ENCODE data around the gene DAPL1. TPM values are rescaled to one million over a fixed set of nuclear protein-coding genes. Genes with fewer than 3 reads are reported as not detected.
A peak's percentile ranks its signal among the peaks of the same experiment; 100 is the strongest.

DAPL1 gene
- total and polyA plus RNA-seq, 5 donors = not detected

DNA sequence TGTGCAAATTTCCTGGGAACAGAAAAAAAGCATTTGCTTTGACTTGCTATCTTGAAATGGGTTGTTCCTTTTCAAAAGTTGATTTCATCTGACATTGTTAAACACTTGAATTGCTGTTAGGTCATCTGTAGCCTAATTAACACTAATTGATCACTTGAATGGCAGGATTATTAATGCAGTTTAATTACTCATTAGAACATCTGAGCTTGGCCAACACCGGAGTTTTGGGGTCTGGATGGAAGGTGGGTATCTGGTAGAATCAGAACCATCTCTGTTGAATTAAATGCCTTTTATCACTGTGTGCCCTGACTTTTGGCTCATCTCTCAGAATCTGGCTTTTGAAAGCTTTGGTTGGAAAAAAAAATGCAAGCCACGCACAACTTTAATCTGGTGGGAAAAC lies 8.4 kb downstream of the DAPL1 start:
- ATAC-seq = no peak
- H3K27ac ChIP-seq (ENCODE audit: low read length) = no peak overlapping the region
- 75% methylated on average over 2 of the region's 2 CpGs for WGBS

DNA sequence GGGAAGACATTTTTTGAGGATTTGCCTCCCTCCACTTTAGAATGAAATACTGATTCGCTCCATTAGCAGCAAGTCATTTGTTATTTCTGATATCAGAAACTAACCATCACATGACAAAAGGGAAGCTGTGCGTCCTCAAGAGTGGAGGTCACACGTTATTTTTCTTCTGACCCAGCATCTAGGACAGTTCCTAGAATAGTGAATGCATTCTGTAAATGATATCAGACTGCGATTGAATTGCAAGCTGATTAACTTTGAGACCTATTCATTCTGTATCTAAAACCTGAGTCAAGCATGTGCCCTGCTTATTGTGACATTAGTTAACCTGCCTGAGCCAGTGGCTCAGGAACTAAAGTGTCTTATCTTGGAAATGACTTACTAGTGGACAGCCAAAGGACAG lies 10.1 kb downstream of the DAPL1 start:
- H3K27ac ChIP-seq (ENCODE audit: low read length) = no peak overlapping the region
- no peak for DNase-seq
- H3K4me1 ChIP-seq (ENCODE audit: control insufficient read depth, insufficient read depth, low read length) = no peaks in the 10 kb centered on the region
- ATAC-seq = no peak
- intact Hi-C loops (cut with DNase I) = no loop called here
- H3K27me3 ChIP-seq (ENCODE audit: control insufficient read depth, insufficient read depth) = no peaks in the 10 kb centered on the region
- 65% methylated on average over 4 of the region's 4 CpGs for WGBS
- no peaks in the 10 kb centered on the region for H3K9me3 ChIP-seq (ENCODE audit: control insufficient read depth, low read length)
- H3K4me3 ChIP-seq (ENCODE audit: low read length) = no peak overlapping the region

More for the DNA sequence above, 8.4 kb downstream of the DAPL1 start:
- intact Hi-C loops (cut with DNase I) = no loop called here
- H3K4me3 ChIP-seq (ENCODE audit: low read length) = no peak overlapping the region
- H3K4me1 ChIP-seq (ENCODE audit: control insufficient read depth, insufficient read depth, low read length) = no peaks in the 10 kb centered on the region
- H3K27me3 ChIP-seq (ENCODE audit: control insufficient read depth, insufficient read depth) = no peaks in the 10 kb centered on the region
- no peaks in the 10 kb centered on the region for H3K9me3 ChIP-seq (ENCODE audit: control insufficient read depth, low read length)
- no peak for DNase-seq

DNA sequence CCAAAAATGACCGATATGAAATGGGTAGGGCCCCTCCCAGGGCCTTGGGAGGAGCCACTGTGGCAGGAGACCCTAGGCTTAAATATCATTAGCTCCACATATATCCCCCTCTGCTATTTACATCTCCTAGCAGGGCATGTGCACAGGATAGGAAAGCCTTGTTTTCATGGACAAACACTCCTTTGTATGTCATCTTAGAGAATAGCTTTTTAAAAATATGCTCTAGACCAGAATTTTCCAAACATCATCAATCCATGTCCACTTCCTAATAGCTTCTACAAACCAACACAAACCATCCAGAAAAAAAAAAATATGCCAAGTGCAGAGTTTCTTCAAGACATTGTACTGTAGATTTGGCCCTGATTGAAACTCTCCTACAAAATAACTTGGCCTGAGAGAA lies 10.8 kb downstream of the DAPL1 start:
- Histone ChIP-seq H3K9me3 (ENCODE audit: control insufficient read depth, low read length) (no peaks in the 10 kb centered on the region), H3K27me3 (ENCODE audit: control insufficient read depth, insufficient read depth) (no peaks in the 10 kb centered on the region), H3K4me1 (ENCODE audit: control insufficient read depth, insufficient read depth, low read length) (peaks cover 2% of the 10 kb centered on the region), H3K27ac (ENCODE audit: low read length) (no peak overlapping the region), H3K4me3 (ENCODE audit: low read length) (no peak overlapping the region)
- intact Hi-C loops (cut with DNase I) = no loop called here
- DNase-seq = no peak
- no peak for ATAC-seq
- WGBS = 75% methylated on average over 1 of the region's 1 CpG

DNA sequence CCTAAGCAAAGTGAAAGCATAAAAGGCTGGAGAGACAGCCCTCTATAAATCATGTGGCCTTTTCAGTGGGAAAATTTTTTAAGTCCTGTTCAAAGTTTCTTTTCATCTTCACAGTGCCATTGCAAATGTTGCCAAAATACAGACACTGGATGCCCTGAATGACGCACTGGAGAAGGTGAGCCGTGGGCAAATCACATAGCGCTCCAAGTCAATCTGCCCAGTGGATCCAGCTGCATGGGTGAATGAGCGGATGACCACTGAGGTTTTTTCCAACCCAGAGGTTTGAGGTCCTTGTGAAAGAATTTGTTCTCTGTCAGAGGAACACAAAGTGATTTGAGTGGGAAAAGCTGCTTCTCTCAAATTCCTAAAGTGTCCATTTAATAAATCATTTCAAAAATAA lies 11.8 kb downstream of the DAPL1 start:
- Histone ChIP-seq H3K27ac (ENCODE audit: low read length) (no peak overlapping the region), H3K4me1 (ENCODE audit: control insufficient read depth, insufficient read depth, low read length) (peaks cover 2% of the 10 kb centered on the region), H3K27me3 (ENCODE audit: control insufficient read depth, insufficient read depth) (no peaks in the 10 kb centered on the region), H3K9me3 (ENCODE audit: control insufficient read depth, low read length) (no peaks in the 10 kb centered on the region), H3K4me3 (ENCODE audit: low read length) (no peak overlapping the region)
- DNase-seq (no peak), ATAC-seq (no peak)
- 98% methylated on average over 4 of the region's 4 CpGs for WGBS
- intact Hi-C loops (cut with DNase I) = no loop called here

DNA sequence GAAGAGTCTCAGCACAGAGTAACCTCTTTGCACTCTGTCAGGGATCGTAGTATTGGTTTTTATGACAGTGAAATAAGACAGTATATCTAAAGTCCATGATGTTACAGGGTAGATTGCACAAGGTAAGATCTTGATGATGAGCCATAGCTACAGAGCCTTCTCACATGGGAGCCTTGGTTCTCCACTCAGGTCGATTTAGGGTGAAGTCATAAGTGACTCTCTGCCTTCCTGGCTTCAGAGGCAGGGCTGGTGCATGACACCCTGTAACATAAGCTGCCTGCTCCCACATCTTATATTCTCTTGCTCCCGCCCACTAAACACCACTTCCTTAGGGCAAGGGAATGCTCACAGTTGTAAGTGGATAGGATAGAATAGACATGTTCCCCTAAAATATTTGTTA lies 13.3 kb downstream of the DAPL1 start:
- intact Hi-C loops (cut with DNase I) = no loop called here
- DNase-seq (no peak), ATAC-seq (no peak)
- Histone ChIP-seq H3K9me3 (ENCODE audit: control insufficient read depth, low read length) (no peaks in the 10 kb centered on the region), H3K27ac (ENCODE audit: low read length) (no peak overlapping the region), H3K27me3 (ENCODE audit: control insufficient read depth, insufficient read depth) (no peaks in the 10 kb centered on the region), H3K4me1 (ENCODE audit: control insufficient read depth, insufficient read depth, low read length) (peaks cover 2% of the 10 kb centered on the region), H3K4me3 (ENCODE audit: low read length) (no peak overlapping the region)
- 97% methylated on average over 3 of the region's 3 CpGs for WGBS

DNA sequence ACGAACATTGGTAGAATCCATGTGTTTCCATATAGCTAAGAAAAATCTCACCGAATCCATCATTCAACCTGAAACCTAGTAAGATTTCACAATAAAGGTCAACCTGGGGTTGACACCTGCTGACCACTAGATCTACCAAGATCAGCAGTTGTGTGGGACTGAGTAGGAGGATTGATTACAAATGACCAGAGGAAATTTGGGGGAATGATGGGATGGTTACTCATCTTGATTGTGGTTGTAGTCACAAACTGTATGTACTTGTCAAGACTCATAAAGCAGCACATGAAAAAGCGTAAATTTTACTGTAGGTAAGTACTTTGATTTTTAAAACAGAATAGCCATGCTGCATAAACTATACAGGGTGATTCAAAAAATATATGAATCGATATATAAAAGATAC lies 14.7 kb downstream of the DAPL1 start:
- DNase-seq = no peak
- WGBS = 69% methylated on average over 4 of the region's 4 CpGs
- H3K4me3 ChIP-seq (ENCODE audit: low read length) = no peak overlapping the region
- no peaks in the 10 kb centered on the region for H3K9me3 ChIP-seq (ENCODE audit: control insufficient read depth, low read length)
- intact Hi-C loops (cut with DNase I) = no loop called here
- H3K27ac ChIP-seq (ENCODE audit: low read length) = no peak overlapping the region
- H3K4me1 ChIP-seq (ENCODE audit: control insufficient read depth, insufficient read depth, low read length) = peaks cover 2% of the 10 kb centered on the region
- no peaks in the 10 kb centered on the region for H3K27me3 ChIP-seq (ENCODE audit: control insufficient read depth, insufficient read depth)
- no peak for ATAC-seq

DNA sequence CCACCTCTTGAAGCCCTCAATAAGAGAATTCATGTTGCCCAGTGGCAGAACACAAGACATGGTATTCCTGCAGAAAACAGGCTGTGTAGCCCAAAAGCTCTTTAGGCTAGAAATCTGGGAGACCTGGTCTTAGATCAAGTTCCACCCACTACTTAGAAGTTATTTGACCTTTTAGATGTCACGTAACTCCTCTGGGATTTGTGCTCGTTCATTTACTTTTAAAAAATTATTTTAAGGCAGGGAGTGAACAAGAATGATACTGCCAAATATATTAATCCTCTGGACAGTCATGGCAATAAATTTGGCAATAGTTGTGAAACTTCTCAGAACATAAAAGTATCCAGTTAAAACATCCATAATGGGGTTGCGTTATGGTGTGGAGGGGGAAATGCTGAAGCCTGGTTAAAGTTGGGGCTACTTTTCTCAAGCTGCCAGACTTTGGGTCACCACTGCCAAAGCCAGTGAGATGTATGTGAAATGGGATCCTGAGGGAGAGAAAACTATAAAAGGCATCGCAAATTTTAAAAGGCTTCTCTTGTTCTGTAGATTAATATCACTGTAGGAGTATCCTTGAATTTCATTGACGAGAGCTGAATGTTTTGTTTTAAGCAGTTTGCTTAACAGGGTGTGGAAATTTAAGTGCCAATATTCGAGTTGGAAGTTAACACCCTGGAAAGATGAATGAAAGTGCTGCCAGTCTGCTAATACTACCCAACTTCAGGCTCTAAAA lies 15.8 kb downstream of the DAPL1 start:
- H3K4me3 ChIP-seq (ENCODE audit: low read length) = no peak overlapping the region
- H3K27me3 ChIP-seq (ENCODE audit: control insufficient read depth, insufficient read depth) = no peaks in the 10 kb centered on the region
- peaks cover 2% of the 10 kb centered on the region for H3K4me1 ChIP-seq (ENCODE audit: control insufficient read depth, insufficient read depth, low read length)
- H3K9me3 ChIP-seq (ENCODE audit: control insufficient read depth, low read length) = no peaks in the 10 kb centered on the region
- H3K27ac ChIP-seq (ENCODE audit: low read length) = no peak overlapping the region
- WGBS = 61% methylated on average over 6 of the region's 6 CpGs
- ATAC-seq = no peak
- intact Hi-C loops (cut with DNase I) = no loop called here
- DNase-seq = no peak

DNA sequence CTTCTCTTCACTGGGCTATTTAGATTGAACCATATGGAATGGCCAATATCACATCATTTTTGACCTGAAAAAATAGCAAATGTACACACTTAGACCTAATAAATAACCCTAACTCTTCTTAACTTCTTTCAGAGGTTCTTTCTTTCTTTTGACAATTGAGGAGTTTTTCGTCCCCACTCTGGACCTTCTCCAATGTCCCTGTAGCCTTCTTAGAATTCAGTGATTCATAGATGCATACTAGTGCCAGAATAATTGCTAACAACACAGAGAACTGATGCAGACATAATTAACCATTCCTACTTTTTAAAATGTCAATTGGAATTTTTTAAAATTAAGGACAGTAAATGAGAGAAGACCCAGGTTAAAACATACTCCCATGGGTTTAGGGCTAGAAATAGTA lies 20.0 kb downstream of the DAPL1 start:
- H3K4me1 ChIP-seq (ENCODE audit: control insufficient read depth, insufficient read depth, low read length) = peaks cover 5% of the 10 kb centered on the region
- no peak overlapping the region for H3K4me3 ChIP-seq (ENCODE audit: low read length)
- H3K27ac ChIP-seq (ENCODE audit: low read length) = no peak overlapping the region
- no peak for DNase-seq
- H3K27me3 ChIP-seq (ENCODE audit: control insufficient read depth, insufficient read depth) = no peaks in the 10 kb centered on the region
- no peak for ATAC-seq
- intact Hi-C loops (cut with DNase I) = no loop called here
- H3K9me3 ChIP-seq (ENCODE audit: control insufficient read depth, low read length) = no peaks in the 10 kb centered on the region
- 67% methylated on average over 1 of the region's 1 CpG for WGBS

DNA sequence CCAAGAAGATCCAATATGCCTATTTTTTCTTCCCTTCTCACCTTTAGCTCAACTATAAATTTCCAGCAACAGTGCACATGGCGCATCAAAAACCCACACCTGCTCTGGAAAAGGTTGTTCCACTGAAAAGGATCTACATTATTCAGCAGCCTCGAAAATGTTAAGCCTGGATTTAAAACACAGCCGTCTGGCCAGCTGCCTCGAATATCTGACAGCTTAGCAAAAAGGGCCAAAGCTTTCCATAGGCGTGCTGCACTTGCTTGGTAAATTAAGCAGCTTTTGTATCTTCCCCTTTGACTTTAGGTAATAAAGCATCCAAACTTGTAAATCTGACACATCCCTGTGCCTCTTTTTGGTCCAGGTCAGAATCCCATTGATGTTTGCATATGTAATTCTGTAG lies 20.5 kb downstream of the DAPL1 start:
- intact Hi-C loops (cut with DNase I) = no loop called here
- Histone ChIP-seq H3K4me1 (ENCODE audit: control insufficient read depth, insufficient read depth, low read length) (peaks cover 3% of the 10 kb centered on the region), H3K9me3 (ENCODE audit: control insufficient read depth, low read length) (no peaks in the 10 kb centered on the region), H3K27me3 (ENCODE audit: control insufficient read depth, insufficient read depth) (no peaks in the 10 kb centered on the region), H3K4me3 (ENCODE audit: low read length) (no peak overlapping the region), H3K27ac (ENCODE audit: low read length) (no peak overlapping the region)
- no peak for DNase-seq
- ATAC-seq = no peak
- WGBS = 67% methylated on average over 5 of the region's 5 CpGs

DNA sequence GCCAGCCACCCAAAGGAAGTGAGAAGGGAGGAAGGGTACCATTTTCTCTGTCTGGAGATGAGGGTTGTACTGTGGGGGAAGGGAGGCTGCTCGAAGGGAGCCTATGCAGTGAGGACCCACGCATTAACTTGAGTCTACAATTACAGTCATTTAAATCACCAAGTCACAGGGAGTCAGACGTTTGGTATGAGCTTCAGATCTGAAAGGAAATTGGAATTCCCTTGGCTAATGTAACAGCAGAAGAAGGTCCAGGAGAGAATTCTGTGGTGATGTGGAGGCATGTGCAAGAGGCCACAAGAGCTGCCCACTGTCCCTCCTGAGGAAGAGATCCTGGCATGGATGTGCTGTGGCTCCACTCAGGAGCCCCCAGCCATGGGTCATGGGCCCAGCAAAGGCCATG lies 22.5 kb downstream of the DAPL1 start:
- H3K9me3 ChIP-seq (ENCODE audit: control insufficient read depth, low read length) = no peaks in the 10 kb centered on the region
- H3K4me3 ChIP-seq (ENCODE audit: low read length) = no peak overlapping the region
- ATAC-seq (no peak), DNase-seq (no peak)
- H3K27ac ChIP-seq (ENCODE audit: low read length) = no peak overlapping the region
- no peaks in the 10 kb centered on the region for H3K27me3 ChIP-seq (ENCODE audit: control insufficient read depth, insufficient read depth)
- peaks cover 3% of the 10 kb centered on the region for H3K4me1 ChIP-seq (ENCODE audit: control insufficient read depth, insufficient read depth, low read length)
- intact Hi-C loops (cut with DNase I) = no loop called here
- 71% methylated on average over 3 of the region's 3 CpGs for WGBS

DNA sequence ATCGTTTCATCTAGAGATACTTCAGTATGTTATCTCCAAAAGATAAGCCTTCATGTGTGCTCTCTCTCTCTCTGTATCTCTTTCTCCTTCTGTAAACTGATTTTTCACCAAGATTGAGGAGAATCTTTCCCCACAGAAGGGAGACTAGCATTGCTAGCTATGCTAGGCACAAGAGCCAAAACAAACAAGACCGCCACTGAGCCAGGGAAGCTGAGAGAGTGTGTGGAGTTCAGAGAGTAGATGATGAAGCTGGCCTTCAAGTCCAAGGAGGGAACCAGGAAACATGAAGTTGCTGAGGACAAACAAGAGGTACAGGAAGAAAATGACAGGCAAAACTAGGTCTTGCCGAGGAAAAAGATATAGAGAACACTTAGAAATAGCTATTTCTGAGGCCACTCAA lies 23.4 kb downstream of the DAPL1 start:
- Histone ChIP-seq H3K27me3 (ENCODE audit: control insufficient read depth, insufficient read depth) (no peaks in the 10 kb centered on the region), H3K4me1 (ENCODE audit: control insufficient read depth, insufficient read depth, low read length) (peaks cover 3% of the 10 kb centered on the region), H3K27ac (ENCODE audit: low read length) (no peak overlapping the region), H3K9me3 (ENCODE audit: control insufficient read depth, low read length) (no peaks in the 10 kb centered on the region), H3K4me3 (ENCODE audit: low read length) (no peak overlapping the region)
- ATAC-seq (peak; percentile 75 to 83), DNase-seq (peak in 1 of 3 donors; percentile 73)
- 53% methylated on average over 3 of the region's 3 CpGs for WGBS
- intact Hi-C loops (cut with DNase I) = no loop called here

DNA sequence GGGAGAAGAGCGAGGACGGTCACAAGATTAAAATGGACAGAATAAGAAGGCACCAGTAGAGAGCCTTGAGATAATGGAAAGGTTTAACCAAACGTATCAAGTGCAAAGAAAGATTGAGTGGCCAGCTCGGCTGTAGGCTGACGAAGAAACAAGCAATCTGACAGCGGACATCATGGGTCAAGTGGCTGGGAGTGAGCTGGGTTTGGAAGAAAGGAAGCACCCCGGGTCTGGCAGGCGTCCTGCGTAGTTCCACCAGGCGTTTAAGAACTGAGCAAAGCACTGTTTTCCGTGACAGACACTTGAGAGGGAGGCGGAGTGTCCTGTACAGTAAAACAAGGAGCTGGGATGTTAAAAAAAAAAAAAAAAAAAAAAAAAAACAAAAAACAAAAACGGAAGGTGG lies 27.1 kb downstream of the DAPL1 start:
- DNase-seq (peak in 2 of 3 donors; percentile 49 to 73), ATAC-seq (peak in 1 of 2 donors; percentile 37)
- Histone ChIP-seq H3K9me3 (ENCODE audit: control insufficient read depth, low read length) (no peaks in the 10 kb centered on the region), H3K4me1 (ENCODE audit: control insufficient read depth, insufficient read depth, low read length) (no peaks in the 10 kb centered on the region), H3K27me3 (ENCODE audit: control insufficient read depth, insufficient read depth) (no peaks in the 10 kb centered on the region), H3K27ac (ENCODE audit: low read length) (no peak overlapping the region), H3K4me3 (ENCODE audit: low read length) (no peak overlapping the region)
- intact Hi-C loops (cut with DNase I) = no loop called here
- WGBS = 46% methylated on average over 13 of the region's 13 CpGs
